ENCODE data around the gene EGR4.

EGR4 gene

GRCh38 chr2:73244580-73244979 is 48.8 kb downstream of the EGR4 start:
- DNase-seq = no peak

- DNase-seq = peak in 1 of 3 experiments; percentile 14
These were observed 49.3 kb downstream of the EGR4 start for GRCh38 chr2:73243884-73244570.
